ENCODE results near the gene LINGO1. TPM values are rescaled to one million over a fixed set of nuclear protein-coding genes. Genes with fewer than 3 reads are reported as not detected.
A peak's percentile ranks its signal among the peaks of the same experiment; 100 is the strongest.

The LINGO1 gene
- polyA plus RNA-seq, 6 donors from 2014 or later: not detected

DNA sequence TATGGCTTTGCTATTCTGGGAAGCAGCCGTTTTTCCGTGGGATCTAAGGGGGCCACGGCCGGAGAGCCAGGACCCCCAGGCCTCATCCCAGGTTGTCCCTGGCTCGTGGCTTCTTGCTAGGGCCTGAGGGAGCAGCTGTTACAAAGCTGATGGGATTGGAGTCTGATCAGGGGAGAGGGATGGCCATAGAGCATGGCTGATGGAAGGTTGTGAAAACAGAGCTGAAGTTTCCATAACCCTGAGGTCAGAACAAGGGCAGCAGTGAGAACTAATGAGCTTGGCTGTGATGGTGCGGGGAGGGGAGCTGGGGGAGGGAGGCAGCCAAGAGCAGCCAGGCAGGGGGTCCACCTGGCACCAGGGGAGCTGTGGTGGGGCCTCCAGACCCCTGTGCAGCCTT is 63.0 kb downstream of the LINGO1 start:
- Mint-ChIP-seq H3K27me3 (peaks cover 6 to 24% (median 14%) of the 10 kb centered on the region in 3 donors), H3K27ac (peak overlapping the region in 2 of 6 donors; percentile 27 to 44), H3K4me3 (peak overlapping the region in 3 of 8 donors; percentile 10 to 37 (median 21)), H3K9me3 (peaks cover 0 to 3% (median 0%) of the 10 kb centered on the region in 7 donors), H3K36me3 (peaks cover 0 to 7% of the 10 kb centered on the region in 2 donors), H3K4me1 (peaks cover 5 to 8% (median 7%) of the 10 kb centered on the region in 3 donors)
- ATAC-seq (ENCODE audit: low read depth in 2 of 2): no peak
- no peak for DNase-seq

DNA sequence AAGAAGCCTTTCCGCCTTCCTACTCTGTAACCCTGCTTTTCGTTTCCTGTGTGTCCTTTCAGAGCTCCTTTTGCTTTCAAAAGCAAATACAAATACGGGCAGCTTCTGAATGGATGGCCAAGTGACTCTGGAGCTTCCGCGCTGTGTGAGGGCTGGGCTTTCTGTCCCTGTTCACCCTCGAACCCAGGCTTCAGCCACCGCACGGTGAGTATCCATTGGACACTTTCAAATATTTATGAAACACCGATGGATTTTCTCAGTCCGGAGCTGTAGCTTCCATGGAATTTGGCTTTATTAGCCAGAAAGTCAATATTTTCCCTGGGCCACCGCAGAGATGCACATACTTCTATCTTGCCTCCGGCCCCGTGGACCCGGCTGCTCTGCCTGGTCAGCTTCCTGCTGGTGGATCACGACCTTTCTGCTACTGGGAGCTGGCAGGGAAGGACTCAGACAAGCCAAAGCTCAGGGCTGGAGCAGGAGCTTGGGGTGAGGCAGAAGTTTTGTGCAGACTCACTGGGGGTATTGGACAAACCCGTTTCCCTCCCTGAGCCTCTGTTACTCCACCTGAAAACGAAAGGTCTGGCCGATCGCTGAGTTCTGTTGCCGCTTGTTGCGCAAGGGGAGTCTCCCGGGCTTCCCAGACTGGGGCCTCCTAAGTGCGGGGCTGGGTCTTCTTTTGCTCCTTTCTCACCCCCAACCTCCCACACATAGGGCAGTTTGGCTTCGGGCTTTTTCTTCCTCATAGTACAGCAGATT is 63.6 kb downstream of the LINGO1 start:
- H3K27me3 Mint-ChIP-seq: peaks cover 6 to 24% (median 18%) of the 10 kb centered on the region in 3 donors
- H3K4me3 Mint-ChIP-seq: peak overlapping the region in 2 of 8 donors; percentile 20 to 37
- peaks cover 5 to 8% (median 7%) of the 10 kb centered on the region in 3 donors for H3K4me1 Mint-ChIP-seq
- DNase-seq (no peak), ATAC-seq (ENCODE audit: low read depth in 2 of 2) (no peak)
- H3K36me3 Mint-ChIP-seq: peaks cover 0 to 7% of the 10 kb centered on the region in 2 donors
- H3K9me3 Mint-ChIP-seq: peaks cover 0 to 3% (median 0%) of the 10 kb centered on the region in 7 donors
- H3K27ac Mint-ChIP-seq: peak overlapping the region in 1 of 6 donors; percentile 27

DNA sequence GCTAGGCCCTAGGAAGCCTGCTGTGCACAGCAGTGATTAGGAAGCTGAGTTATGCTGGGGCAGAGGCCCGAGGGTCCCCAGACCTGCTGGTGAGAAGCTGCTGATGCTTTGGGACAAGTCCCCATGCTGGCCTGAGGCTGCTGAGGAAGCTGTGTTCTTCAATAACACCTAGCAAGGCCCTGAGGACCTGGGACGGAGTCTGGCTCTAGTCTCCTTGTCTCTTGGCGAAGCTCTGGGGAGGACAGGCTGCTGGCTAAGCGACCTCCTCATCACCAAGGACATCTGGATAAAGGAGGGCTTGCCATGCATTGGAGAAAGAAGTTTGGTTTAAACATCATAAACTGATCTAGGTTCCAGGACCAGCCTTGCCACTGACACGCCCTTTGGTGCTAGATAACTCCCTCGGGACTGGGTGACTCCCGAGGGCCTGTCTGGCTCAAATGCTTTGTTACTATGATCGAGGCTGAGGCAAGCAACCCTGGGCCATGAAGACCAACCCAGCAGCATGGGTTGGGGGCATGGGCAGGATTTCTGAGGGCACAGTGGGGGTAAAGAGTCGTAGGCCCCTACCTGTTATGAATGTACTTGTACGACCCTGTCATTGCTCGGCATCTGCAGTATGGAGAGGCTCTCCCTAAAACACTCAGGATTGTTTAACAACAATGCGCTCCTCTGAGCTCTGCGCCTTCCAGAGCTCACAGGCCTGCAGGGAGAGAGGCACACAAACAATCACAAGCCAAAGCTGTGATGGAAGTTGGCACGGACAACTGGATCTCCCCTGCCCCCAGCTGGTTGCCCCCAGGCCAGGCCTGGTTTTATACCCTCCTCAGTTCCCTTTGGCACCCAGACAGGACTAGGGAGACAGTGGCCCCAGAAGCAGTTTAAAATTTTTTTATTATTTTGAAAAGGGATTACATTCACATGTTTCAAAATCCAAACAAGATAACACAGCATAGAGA is 64.4 kb downstream of the LINGO1 start:
- peaks cover 0 to 3% (median 0%) of the 10 kb centered on the region in 7 donors for H3K9me3 Mint-ChIP-seq
- H3K27me3 Mint-ChIP-seq: peaks cover 6 to 29% (median 22%) of the 10 kb centered on the region in 3 donors
- DNase-seq: no peak
- H3K4me3 Mint-ChIP-seq: no peak overlapping the region
- H3K27ac Mint-ChIP-seq: no peak overlapping the region
- peaks cover 5 to 8% (median 7%) of the 10 kb centered on the region in 3 donors for H3K4me1 Mint-ChIP-seq
- peaks cover 0 to 7% of the 10 kb centered on the region in 2 donors for H3K36me3 Mint-ChIP-seq
- no peak for ATAC-seq (ENCODE audit: low read depth in 2 of 2)

DNA sequence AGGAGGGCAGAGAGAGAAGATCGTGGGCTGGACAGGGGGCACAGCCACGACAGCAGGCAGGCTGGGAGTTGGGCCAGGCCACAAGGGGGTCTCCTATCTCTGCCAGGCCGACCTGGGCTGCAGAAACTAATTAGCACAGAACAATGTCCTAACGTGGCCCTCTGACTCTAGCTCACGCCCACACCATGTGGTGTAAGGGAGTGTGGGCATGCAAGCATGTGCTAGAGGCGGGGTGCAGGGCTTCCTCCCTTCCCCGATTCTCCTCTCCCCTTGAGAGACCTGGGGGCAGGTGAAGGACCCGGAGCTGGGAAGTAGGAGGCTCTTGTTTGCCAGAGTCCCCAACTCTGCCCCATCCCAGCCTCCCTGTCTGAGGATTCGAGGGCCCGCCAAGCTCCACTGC is 65.5 kb downstream of the LINGO1 start:
- H3K36me3 Mint-ChIP-seq: peaks cover 0 to 7% of the 10 kb centered on the region in 2 donors
- ATAC-seq (ENCODE audit: low read depth in 2 of 2) (no peak), DNase-seq (no peak)
- peaks cover 0 to 3% (median 0%) of the 10 kb centered on the region in 7 donors for H3K9me3 Mint-ChIP-seq
- peaks cover 5 to 8% (median 7%) of the 10 kb centered on the region in 3 donors for H3K4me1 Mint-ChIP-seq
- peaks cover 6 to 40% (median 33%) of the 10 kb centered on the region in 3 donors for H3K27me3 Mint-ChIP-seq
- no peak overlapping the region for H3K4me3 Mint-ChIP-seq
- no peak overlapping the region for H3K27ac Mint-ChIP-seq

DNA sequence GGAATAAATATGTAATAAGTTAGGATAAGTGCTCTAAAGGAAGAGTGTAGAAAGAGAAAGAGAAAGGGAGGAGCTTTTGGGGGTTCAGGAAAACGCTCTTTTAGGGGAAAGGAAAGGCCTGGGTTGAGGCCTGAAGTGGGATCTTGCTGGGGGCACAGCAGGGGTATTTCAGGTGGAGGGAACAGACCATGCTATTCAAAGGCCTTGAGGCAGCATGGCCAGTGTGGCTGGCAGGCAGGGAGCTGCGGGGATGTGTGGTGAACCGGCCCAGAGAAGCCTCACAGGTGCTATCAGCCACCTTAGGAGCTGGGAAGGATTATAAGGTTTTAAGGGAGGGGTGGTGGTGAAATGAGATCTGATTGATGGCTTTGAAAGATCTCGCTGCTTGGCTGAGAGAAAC is 66.6 kb downstream of the LINGO1 start:
- Mint-ChIP-seq H3K27me3 (peaks cover 6 to 51% (median 41%) of the 10 kb centered on the region in 3 donors), H3K9me3 (peaks cover 0 to 3% (median 0%) of the 10 kb centered on the region in 7 donors), H3K27ac (peak overlapping the region in 1 of 6 donors; percentile 10), H3K36me3 (peaks cover 0 to 7% of the 10 kb centered on the region in 2 donors), H3K4me3 (no peak overlapping the region), H3K4me1 (peaks cover 5 to 8% (median 7%) of the 10 kb centered on the region in 3 donors)
- DNase-seq (no peak), ATAC-seq (ENCODE audit: low read depth in 2 of 2) (no peak)

DNA sequence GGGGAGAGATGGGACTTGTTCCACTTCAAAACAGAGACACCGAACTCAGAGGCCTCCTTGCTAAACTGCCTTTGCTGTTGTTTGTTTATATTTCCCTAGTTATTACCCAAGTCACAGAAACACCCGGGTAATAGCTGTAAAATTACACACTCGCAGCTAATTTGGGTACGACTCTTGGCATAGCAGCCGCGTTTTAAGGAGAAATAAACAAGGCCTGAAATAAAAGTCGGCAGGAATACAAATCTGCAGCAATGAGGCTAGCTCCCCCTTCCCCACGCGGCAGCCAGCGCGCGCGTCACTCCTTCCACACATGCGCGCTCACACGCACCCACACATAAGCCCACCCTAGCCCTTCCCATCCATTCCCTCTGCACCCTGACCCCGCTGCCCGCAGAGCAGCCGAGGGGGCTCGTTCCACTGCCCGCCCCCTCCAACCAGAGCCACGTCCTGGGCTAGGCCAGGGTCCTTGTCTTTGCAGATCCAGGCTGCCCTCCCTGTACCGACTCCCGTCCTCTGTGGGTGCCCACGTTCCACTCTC is 67.3 kb downstream of the LINGO1 start:
- no peak overlapping the region for H3K4me3 Mint-ChIP-seq
- H3K9me3 Mint-ChIP-seq: peaks cover 0 to 3% (median 0%) of the 10 kb centered on the region in 7 donors
- H3K27ac Mint-ChIP-seq: no peak overlapping the region
- peaks cover 0 to 7% of the 10 kb centered on the region in 2 donors for H3K36me3 Mint-ChIP-seq
- no peak for ATAC-seq (ENCODE audit: low read depth in 2 of 2)
- H3K27me3 Mint-ChIP-seq: peaks cover 6 to 58% (median 48%) of the 10 kb centered on the region in 3 donors
- peaks cover 5 to 8% (median 7%) of the 10 kb centered on the region in 3 donors for H3K4me1 Mint-ChIP-seq
- no peak for DNase-seq

DNA sequence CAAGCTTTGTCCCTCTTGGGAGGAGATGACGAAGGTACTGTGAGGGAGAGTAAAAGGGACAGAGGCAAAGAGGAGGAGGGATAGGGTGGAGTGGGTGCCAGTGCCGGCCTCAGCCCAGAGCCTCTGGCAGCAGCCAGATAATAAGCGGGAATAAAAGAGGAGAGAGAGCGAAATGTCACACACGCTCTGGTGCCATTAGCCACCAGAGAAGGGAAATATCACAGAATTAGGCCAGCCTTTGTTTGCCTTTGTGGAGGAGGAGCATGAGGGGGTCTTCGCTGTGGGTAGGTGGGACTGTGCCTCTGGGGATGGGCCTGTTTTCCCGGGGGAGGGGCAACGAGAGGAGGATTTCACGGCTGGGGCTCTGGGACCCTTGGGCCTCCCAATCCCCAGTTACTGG is 67.8 kb downstream of the LINGO1 start:
- DNase-seq: no peak
- peak overlapping the region in 2 of 6 donors; percentile 44 to 82 for H3K27ac Mint-ChIP-seq
- H3K4me3 Mint-ChIP-seq: no peak overlapping the region
- peaks cover 3 to 61% (median 49%) of the 10 kb centered on the region in 3 donors for H3K27me3 Mint-ChIP-seq
- H3K4me1 Mint-ChIP-seq: peaks cover 5 to 8% (median 7%) of the 10 kb centered on the region in 3 donors
- peaks cover 0 to 7% of the 10 kb centered on the region in 2 donors for H3K36me3 Mint-ChIP-seq
- peaks cover 0 to 3% (median 0%) of the 10 kb centered on the region in 7 donors for H3K9me3 Mint-ChIP-seq
- ATAC-seq (ENCODE audit: low read depth in 2 of 2): no peak

DNA sequence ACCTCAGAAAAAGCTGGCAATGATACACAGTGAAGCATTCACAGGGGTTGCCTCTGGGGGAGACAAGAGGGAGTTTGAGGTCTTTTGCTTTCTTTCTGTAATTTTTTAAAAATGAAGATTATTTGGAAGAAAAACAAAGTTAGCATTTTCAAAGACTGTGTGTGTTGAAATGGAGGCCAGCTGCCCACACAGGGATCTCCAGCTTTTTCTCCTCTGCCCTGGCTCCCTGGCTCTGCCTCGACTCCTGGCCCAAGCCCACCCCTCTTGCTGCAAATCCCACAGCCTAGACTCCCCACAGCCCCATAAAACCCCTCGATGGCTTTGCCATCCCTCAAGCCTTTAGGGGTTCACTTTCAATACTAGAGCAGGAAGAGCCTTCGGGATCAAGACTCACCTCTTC is 68.4 kb downstream of the LINGO1 start:
- ATAC-seq (ENCODE audit: low read depth in 2 of 2): no peak
- Mint-ChIP-seq H3K27ac (no peak overlapping the region), H3K4me1 (peaks cover under 1 to 2% (median 2%) of the 10 kb centered on the region in 3 donors), H3K36me3 (peaks cover 0 to 7% of the 10 kb centered on the region in 2 donors), H3K27me3 (peaks cover 0 to 61% (median 49%) of the 10 kb centered on the region in 3 donors), H3K4me3 (no peak overlapping the region), H3K9me3 (peaks cover 0 to 3% (median 0%) of the 10 kb centered on the region in 7 donors)
- no peak for DNase-seq

DNA sequence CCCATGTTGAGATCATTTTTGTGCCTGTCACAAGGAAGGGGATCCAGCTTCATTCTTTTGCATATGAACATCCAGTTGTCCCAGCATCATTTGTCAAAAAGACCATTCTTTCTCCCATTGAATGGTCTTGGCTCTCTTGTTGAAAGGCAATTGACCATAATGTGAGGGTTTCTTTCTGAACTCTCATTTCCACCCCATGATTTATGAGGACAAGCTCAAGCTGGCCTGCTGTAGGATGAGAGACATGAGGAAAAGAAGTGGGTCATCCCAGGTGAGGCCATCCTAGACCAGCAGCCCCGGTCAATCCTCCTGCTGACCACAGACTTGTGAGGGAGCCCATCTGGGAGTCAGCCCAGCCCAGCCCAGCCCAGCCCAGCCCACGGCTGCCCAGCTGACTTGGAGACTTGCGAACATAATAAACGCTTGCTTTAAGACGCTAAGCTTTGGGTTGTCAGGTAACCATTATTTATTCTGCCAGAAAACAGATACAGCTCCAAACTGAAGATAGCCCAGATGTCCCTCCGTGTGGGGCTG is 69.0 kb downstream of the LINGO1 start:
- Mint-ChIP-seq H3K27ac (no peak overlapping the region), H3K4me3 (no peak overlapping the region), H3K27me3 (peaks cover 0 to 67% (median 51%) of the 10 kb centered on the region in 3 donors), H3K4me1 (no peaks in the 10 kb centered on the region), H3K9me3 (peaks cover 0 to 3% (median 0%) of the 10 kb centered on the region in 7 donors), H3K36me3 (peaks cover 0 to 7% of the 10 kb centered on the region in 2 donors)
- no peak for ATAC-seq (ENCODE audit: low read depth in 2 of 2)
- DNase-seq: no peak

Other genes with a start within 250 kb of the LINGO1 start
- 1 to 10 TPM in 5 of 6 donors, not detected in 1; 3.4 to 6.2 (median 4.2) TPM for gene PEAK1, start 212.8 kb downstream of the LINGO1 start, polyA plus RNA-seq (ENCODE audit: low read depth in 6 of 6)
- gene HMG20A, start 212.0 kb downstream of the LINGO1 start, polyA plus RNA-seq (ENCODE audit: low read depth in 6 of 6): 10 to 100 TPM; 32.4 to 55.8 (median 41.0) TPM